GM19238 (cell line): ENCODE data around the gene GRIA4.

Experiments used
- DNase-seq: peaks from one replicate; pipeline ENCODE4 v3.0.0; 2011; ENCODE audit warnings: low spot score; ENCODE audit not compliant: insufficient read length

Gene GRIA4

DNA sequence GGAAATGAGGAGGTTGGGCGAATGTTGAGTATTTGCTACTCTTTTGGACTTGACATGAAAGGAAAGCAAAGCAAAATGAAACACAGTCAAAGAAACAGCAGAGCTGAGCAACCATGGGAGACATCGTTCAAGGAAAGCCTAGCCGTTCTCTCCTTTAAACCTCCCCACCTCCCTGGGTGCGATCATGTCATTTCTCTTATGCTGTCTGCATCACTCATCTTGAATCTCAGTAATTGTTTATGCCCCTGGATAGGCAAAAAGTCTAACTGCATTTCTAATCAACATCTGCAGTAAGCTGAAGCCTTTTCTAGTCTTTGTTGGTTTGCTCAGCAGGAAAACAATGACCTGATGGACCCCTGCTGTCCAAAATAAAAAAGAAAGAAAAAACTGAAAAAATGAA, 305.1 kb downstream of the GRIA4 start:
- DNase-seq: no peak

GRCh38 chr11:105918039-105918438, 308.2 kb downstream of the GRIA4 start:
- no peak for DNase-seq

DNA sequence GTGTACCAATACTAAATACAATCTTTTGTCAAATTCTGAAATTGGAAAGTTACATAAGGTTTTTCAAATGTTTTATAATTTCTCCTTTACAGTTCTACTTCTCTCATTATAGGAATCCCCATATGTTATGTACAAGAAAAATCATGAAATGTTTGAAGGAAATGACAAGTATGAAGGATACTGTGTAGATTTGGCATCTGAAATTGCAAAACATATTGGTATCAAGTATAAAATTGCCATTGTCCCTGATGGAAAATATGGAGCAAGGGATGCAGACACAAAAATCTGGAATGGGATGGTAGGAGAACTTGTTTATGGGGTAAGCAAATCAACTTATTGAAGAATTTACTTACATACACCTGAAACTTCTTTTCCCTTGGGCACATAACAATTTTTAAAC, 308.7 kb downstream of the GRIA4 start:
- DNase-seq: no peak

DNA sequence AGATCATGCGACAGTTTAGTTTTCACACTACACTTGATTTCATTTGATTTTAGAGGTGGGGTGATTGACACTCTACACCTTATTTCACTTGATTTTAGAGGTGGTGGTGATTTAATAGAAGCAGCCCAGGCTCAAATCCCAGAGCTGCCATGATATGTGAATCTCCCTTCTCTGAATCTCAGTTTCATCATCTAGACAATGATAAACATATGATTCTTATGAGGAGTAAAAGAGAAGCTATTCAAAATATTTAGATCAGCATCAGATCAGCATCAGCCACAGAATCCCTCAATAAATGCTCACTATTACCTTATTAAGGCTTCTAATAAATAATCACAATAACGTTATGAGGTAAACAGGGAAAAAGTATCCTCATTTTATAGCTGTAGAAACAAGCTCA, 313.4 kb downstream of the GRIA4 start:
- no peak for DNase-seq

DNA sequence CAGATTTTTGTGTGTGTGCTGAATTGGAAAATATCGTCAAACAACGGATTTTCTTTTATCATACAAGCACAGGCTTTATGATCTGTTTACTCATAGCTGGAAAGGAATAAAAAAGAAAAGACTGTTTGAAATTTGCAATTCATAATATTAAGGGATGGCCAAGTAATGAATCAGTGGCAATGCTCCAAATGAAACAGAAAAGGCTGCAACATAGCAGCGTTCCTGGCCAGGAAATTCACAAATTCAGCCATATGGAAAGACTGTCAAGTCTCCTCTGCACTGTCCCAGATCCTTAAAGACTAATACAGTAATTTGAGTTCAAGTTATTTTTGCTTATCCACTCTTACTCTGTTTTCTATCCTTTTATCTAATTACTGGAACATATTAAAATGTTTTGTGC, 313.9 kb downstream of the GRIA4 start:
- DNase-seq: no peak

DNA sequence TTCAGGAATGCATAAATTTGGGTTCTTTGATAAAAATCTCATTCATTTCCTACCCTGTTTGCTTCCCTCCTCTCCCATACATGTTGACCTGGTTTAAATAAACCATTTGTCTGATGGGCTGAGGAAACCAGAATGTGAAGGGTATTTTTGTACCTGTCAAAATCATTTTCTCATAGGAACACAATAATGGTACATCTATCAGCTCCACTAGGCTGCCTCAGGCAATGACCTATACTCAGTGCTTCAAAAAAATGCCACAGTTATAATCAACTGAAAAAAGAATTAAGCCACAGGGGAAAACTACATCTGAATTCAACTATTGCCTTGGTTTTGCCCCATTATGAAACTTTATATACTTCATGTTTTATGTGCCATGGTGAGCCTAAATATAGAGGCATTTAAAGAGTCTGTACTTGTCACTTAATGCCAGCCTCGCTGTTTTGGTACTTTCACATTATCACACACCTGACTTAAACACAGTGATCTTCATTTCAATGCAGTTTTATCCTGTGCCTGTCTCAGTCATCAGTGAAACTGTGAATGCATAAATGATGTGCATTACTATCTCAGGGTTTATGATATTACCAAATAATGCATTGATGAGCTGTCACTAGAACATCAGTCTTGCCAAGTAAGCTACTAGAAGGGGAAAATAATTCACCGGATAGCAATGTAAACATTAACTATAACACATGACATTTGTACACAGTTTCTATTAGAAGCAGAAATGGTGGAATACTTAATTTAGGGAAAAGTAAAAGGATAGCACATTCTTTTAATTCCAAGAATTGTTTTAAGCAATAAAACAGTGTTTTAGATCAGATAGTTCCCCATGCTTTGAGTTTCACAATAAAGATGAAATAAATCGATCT, 319.4 kb downstream of the GRIA4 start:
- DNase-seq: no peak

- DNase-seq: no peak
Observed at GRCh38 chr11:105933695-105934094, 323.8 kb downstream of the GRIA4 start.

DNA sequence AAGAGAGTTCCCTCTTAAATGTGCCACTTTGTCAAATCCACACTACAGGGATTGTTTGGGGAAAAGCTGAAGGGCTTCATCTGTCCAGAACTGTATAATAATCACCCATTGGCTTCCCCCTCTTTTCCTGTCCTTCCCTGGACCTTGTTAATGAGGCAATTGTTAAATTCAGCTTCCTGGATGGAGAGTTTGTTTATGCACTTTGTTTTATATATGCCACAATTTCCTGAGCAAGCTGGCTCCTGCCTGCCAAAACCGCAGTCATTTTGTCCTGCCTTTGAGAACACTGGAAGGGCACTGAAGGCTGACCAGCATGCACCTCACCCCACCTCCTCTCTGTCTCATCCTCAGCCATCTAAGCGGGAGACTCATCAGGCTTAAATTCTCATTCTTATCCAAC, 325.9 kb downstream of the GRIA4 start:
- DNase-seq: no peak

GRCh38 chr11:105937331-105937730, 327.5 kb downstream of the GRIA4 start:
- DNase-seq: no peak

DNA sequence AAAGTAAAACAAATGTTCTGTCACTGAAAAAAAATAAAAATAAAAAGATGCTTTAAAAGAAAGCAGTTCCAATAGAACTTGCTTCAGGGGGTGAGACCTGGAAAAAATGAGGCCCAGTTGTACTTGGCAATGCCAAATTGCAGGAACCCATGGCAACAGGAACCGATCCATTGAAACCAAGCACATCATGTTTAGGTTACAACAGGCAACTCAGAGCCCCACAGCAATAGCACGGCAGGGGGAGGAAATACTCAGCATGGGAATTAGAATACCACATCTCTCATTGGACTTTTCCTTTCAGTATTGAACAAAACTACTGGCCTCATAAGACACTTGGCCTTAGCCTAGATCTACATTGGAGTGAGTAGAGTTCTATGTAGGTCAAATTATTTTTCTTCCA, 327.9 kb downstream of the GRIA4 start:
- no peak for DNase-seq

DNA sequence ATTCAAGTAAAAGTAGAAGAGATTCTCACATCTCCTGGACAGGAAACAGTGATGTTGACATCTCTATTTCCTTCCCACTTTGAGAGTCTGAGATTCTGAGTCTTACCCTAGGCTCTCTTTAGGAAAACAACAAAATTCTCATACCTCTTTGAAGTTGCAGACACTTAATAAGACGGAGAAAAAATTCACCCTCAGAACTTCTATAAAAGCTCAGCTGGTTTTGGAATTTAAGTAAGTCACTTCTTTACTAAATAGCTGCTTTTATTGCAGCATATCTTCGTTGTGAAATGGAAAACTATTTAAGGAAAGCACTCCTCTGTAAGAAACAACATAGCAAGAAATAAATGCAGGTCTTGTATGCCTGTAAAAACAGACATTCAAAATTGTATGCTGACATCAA, 333.0 kb downstream of the GRIA4 start:
- DNase-seq: no peak

GRCh38 chr11:105948918-105949590, 339.2 kb downstream of the GRIA4 start:
- no peak for DNase-seq

DNA sequence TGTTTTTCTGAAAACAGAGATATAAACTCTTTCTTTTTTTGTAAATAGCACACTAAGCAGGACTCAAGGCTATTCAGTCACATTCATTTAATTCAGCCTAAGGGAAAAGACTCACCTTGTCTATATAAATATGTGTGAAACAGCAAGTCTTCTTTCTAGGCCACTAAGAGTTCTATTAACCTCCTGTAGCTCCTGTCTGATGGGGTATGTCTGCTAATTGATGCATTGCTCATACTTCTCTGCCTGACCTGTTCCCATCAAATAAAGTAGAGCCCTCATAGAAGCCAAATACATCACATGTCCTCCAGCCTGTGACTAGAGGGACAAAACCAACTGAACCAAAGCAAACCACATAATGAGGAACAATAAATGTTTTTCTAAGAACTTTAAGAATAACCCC, 344.0 kb downstream of the GRIA4 start:
- DNase-seq: no peak

GRCh38 chr11:105960252-105961245, 350.7 kb downstream of the GRIA4 start:
- no peak for DNase-seq

DNA sequence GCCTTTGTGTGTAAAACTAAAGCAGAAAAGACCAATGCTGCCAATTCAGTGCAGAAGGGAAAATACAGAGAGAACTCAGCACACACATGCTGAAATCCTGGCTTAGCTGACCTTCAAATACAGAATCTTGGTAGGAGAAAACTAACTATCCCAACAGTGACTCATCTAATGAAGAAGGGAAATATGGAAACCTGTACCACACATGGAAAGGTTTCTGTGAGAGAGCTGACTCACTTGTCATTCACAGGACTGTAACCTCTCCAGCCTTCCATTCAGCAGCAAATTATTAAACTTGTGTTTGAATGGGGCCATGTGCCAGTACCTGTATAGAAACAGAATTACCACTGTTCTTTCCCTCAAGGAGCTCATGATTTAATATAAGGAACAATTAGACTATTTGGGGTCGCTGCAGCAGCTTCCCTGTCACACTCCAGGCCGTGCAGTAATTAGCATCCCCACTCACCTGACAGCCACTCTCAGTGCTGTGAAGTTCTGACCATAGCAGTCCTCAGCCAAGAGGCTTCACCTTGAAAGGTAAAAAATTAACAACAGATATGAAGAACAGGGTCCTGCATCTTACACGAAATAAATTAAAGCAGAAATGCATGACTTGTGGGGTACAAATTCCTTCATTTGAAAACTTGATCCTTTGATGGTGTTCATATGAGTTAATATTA, 358.3 kb downstream of the GRIA4 start:
- no peak for DNase-seq

DNA sequence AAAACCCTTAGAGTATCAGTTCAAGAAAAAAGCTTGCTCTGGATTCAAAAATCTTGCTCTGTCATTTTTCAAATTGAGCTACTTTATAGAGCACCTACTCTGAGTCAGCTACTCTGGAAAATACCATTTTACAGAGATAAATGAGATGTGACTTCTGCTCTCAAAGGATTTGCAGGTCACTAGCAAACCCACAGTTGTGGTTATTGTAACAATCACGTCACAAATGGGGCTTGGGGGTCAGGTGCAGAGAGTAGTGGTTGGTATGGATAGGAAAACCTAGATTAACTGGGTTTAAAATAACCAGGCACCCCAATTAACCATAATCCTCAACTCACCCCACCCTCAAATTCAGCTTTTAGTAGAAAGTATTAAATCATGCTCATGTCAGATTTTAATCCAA, 359.9 kb downstream of the GRIA4 start:
- no peak for DNase-seq

DNA sequence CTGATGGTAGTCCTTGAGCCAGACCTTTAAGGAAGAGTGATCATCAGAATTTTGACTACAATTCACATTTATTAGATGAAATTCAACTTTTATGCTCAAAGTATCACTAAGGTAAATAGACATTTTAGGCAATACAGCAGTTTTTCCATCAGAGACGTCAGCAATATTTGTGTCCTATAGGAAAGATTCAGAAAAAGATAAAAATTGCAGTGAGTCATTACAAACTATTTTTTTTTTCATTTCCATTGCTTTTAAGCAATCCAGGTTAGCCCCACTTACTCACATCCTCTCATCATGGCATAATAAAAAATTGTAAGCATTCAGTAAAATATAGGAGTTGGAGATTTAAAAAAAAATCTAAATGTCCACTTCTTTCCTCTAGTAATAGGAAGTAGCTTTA, 365.3 kb downstream of the GRIA4 start:
- no peak for DNase-seq

- no peak for DNase-seq
Observed at GRCh38 chr11:105979997-105980703, 370.3 kb downstream of the GRIA4 start.

DNA sequence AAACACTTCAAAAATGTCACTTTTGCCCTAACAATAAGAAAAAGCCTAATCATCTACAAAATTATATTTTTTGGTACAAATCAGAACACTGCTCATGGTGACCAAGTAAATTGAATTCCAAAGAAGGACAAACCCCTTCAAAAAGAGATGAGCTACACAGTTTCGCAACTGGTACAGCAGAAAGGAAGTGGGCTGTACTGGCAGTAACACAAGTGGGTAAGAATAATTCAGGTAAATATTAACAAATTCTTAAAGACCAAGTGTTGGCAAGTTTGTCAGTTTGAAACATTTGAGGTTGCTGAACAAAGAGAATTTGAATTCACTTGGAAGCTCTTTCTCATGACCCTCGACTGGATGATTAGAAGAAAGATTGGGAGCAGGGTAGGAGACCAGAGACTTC, 376.7 kb downstream of the GRIA4 start:
- DNase-seq: no peak

DNA sequence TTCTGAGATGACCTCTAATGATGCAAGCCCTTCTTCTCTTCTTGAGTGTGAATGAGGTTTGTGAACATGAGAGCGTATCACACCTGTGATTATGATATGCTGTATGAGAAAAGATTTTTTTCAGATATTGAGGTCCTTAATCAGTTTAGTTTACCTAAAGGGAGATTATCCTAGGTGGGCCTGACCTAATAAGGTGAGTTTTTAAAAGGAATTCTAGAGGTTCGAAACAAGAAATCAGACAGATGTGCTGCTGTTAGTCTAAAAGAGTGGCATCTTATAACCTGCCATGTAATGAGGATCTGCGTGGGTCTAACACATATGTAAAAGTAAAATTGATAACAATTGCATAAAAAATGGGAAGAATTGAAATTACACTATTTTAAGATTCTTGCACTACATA, 378.3 kb downstream of the GRIA4 start:
- no peak for DNase-seq

DNA sequence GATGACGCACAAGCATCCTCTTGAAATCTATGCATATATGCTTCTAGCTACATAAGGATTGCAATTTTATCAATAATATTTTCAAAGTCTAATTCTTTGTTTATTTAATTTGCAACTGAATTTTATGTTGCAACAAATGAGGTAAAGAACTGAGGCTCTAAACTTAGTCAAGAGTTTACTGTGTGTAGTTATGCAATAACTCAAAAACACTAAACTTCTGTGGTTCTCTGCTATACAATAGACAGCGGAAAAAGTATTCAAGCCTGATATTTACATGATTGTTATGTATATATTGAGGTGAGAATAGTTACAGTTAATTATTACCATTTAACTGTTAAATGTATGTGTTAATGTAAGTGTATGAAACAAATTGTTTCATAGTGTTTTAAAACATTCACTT, 379.3 kb downstream of the GRIA4 start:
- no peak for DNase-seq
